Neural cell (in vitro differentiated cells): Measurements from ENCODE around the gene DGKQ.

Experiments
- CTCF ChIP-seq: fragments of 450-650 bp; IDR thresholded peaks from 2 replicates; pipeline ENCODE4 v1.5.1; 2014; ENCODE audit warnings: antibody characterized with exemption, mild to moderate bottlenecking, moderate library complexity; ENCODE audit not compliant: poor library complexity, severe bottlenecking
- EP300 ChIP-seq: fragments of 450-650 bp; conservative IDR thresholded peaks from 2 replicates; pipeline ENCODE4 v1.6.1; 2014; ENCODE audit warnings: antibody characterized with exemption, mild to moderate bottlenecking, moderate library complexity; ENCODE audit not compliant: poor library complexity, severe bottlenecking
- MXI1 ChIP-seq: fragments of 450-650 bp; conservative IDR thresholded peaks from 2 replicates; pipeline ENCODE4 v1.6.1; 2014; ENCODE audit warnings: antibody characterized with exemption, mild to moderate bottlenecking; ENCODE audit not compliant: poor library complexity, severe bottlenecking
- POLR2AphosphoS5 ChIP-seq: IDR thresholded peaks from 2 replicates; pipeline ENCODE4 v1.6.1; 2012
- RAD21 ChIP-seq: fragments of 450-650 bp; conservative IDR thresholded peaks from 2 replicates; pipeline ENCODE4 v1.6.1; 2014; ENCODE audit warnings: antibody characterized with exemption, mild to moderate bottlenecking, moderate library complexity
- REST ChIP-seq: IDR thresholded peaks from 2 replicates; pipeline ENCODE4 v1.6.1; 2012; ENCODE audit warnings: borderline replicate concordance
- SMC3 ChIP-seq: fragments of 450-650 bp; conservative IDR thresholded peaks from 2 replicates; pipeline ENCODE4 v1.6.1; 2014; ENCODE audit warnings: antibody characterized with exemption, mild to moderate bottlenecking, moderate library complexity; ENCODE audit not compliant: poor library complexity
- TAF1 ChIP-seq: IDR thresholded peaks from 2 replicates; pipeline ENCODE4 v1.6.1; 2012; ENCODE audit warnings: low read depth

- TF ChIP-seq CTCF (no peak), POLR2AphosphoS5 (no peak), REST (no peak), TAF1 (no peak), EP300 (no peak), SMC3 (no peak), MXI1 (no peak), RAD21 (no peak)
Measured at GRCh38 chr4:926538-926937, 46.8 kb downstream of the DGKQ start.
